Caco-2 (cell line): Measurements from ENCODE around the gene ENPP3. TPM values are rescaled to one million over a fixed set of nuclear protein-coding genes. Genes with fewer than 3 reads are reported as not detected.

Experiments used
- BruUV-seq: library from RNA; stranded (reverse); fragments of 400-500 nt; replicated peaks from 2 replicates; lab custom pipeline; 2021; lab: Mats Ljungman, UMichigan
- CTCF ChIA-PET: fragments of 300-600 bp; sonication (Branson Sonifier 250); formaldehyde crosslinking; loops from one replicate; lab custom pipeline; 2022; ENCODE audit warnings: antibody characterized with exemption; lab: Charles Lee
- POLR2A ChIA-PET: fragments of 300-600 bp; sonication (Branson Sonifier 250); formaldehyde crosslinking; loops from one replicate; lab custom pipeline; 2022; ENCODE audit warnings: antibody characterized with exemption; lab: Charles Lee
- DNase-seq, 2 experiments: peaks; one replicate each; pipeline versions ENCODE4 v3.0.0 to v3.0.0-alpha.2; 2020 to 2022
- H3K27me3 ChIP-seq: replicated peaks from 2 replicates; pipeline ENCODE4 v1.6.0; 2011; ENCODE audit warnings: low read length; ENCODE audit not compliant: control insufficient read depth, insufficient read depth
- H3K36me3 ChIP-seq: 2 replicates; pipeline ENCODE4 v1.5.1; 2011; ENCODE audit warnings: low read length; ENCODE audit not compliant: control insufficient read depth, insufficient read depth
- H3K4me1 ChIP-seq: fragments of 250-450 bp; sonication (Bioruptor Pico); 2 replicates; pipeline ENCODE4 v1.5.1; 2020; ENCODE audit warnings: mild to moderate bottlenecking
- H3K4me3 ChIP-seq: 2 replicates; pipeline ENCODE4 v1.5.1; 2011; ENCODE audit warnings: low read depth, mild to moderate bottlenecking, control low read depth, low read length
- H3K9me3 ChIP-seq: fragments of 250-450 bp; sonication (Bioruptor Pico); 2 replicates; pipeline ENCODE4 v1.5.1; 2020; ENCODE audit warnings: mild to moderate bottlenecking, moderate library complexity
- H3K27ac Mint-ChIP-seq: one replicate; pipeline ENCODE4 v1.8.0; 2022; ENCODE audit warnings: mixed read lengths; ENCODE audit not compliant: unreplicated experiment
- H3K27me3 Mint-ChIP-seq: one replicate; pipeline ENCODE4 v1.8.0; 2022; ENCODE audit warnings: mixed read lengths; ENCODE audit not compliant: insufficient read depth, unreplicated experiment
- H3K36me3 Mint-ChIP-seq: one replicate; pipeline ENCODE4 v1.8.0; 2022; ENCODE audit warnings: mild to moderate bottlenecking, mixed read lengths; ENCODE audit not compliant: insufficient read depth, unreplicated experiment
- H3K4me1 Mint-ChIP-seq: one replicate; pipeline ENCODE4 v1.8.0; 2022; ENCODE audit warnings: low read depth, mixed read lengths; ENCODE audit not compliant: unreplicated experiment
- H3K4me3 Mint-ChIP-seq: one replicate; pipeline ENCODE4 v1.8.0; 2022; ENCODE audit warnings: mild to moderate bottlenecking, moderate library complexity, mixed read lengths; ENCODE audit not compliant: unreplicated experiment
- H3K9me3 Mint-ChIP-seq: one replicate; pipeline ENCODE4 v1.8.0; 2022; ENCODE audit warnings: mixed read lengths; ENCODE audit not compliant: unreplicated experiment
- intact Hi-C: fragments of 100-400 bp; cut with micrococcal nuclease; formaldehyde crosslinking; loops from one replicate; pipeline ENCODE4 v1.10.0; 2022; ENCODE audit not compliant: unreplicated experiment
- total RNA-seq: library from RNA; stranded (reverse); gene quantifications from 2 replicates; pipeline ENCODE4 v1.2.3, GENCODE V29; 2022
- TF ChIP-seq, protein P1 (sequence below), 2 experiments: fragments of 200-600 bp in 1 of 2; IDR thresholded peaks; 1 replicate in 1 of 2; 2 replicates in 1 of 2; pipeline versions ENCODE4 v1.5.1 to v1.8.0; 2011 to 2022; ENCODE audit warnings: antibody characterized with exemption in 1 of 2, control low read depth in 1 of 2, inconsistent platforms in 1 of 2, low read depth in 1 of 2, low read length in 1 of 2, mild to moderate bottlenecking in 1 of 2, moderate library complexity in 1 of 2; ENCODE audit not compliant: insufficient read depth in 1 of 2, severe bottlenecking in 1 of 2, unreplicated experiment in 1 of 2

Gene ENPP3
- total RNA-seq, 1 experiment from 2014 or later = not detected

DNA sequence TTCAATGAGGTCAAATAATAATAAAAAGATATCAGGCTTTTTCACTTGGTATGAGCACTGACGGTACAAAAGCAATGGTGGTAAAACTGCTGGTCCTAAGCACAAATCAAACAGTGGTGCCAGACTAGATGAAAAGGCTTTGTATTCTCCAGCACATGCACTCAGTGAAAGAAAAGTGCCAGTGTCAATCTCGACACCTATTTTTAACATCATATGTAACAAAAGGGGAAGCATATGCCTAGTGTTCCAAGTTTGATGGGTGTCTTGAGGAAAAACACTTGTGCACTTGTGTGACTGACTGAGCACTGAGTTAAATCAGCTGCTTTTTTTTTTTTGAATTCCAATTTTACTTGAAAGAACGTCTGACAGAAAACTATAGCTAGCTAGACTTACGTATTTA, 36.4 kb upstream of the ENPP3 start:
- Histone ChIP-seq H3K9me3 (no peaks in the 10 kb centered on the region), H3K4me1 (no peaks in the 10 kb centered on the region), H3K27me3 (no peaks in the 10 kb centered on the region), H3K36me3 (no peaks in the 10 kb centered on the region; the same call in 1 of the 2 replicates), H3K4me3 (no peak overlapping the region)
- H3K27me3 Mint-ChIP-seq = no peaks in the 10 kb centered on the region
- no peak overlapping the region for H3K27ac Mint-ChIP-seq
- peaks cover 28% of the 10 kb centered on the region for H3K36me3 Mint-ChIP-seq
- no peak for DNase-seq
- CTCF ChIA-PET = no interaction called here
- no peaks in the 10 kb centered on the region for H3K4me1 Mint-ChIP-seq
- H3K9me3 Mint-ChIP-seq = no peaks in the 10 kb centered on the region
- TF ChIP-seq, protein P1, sequence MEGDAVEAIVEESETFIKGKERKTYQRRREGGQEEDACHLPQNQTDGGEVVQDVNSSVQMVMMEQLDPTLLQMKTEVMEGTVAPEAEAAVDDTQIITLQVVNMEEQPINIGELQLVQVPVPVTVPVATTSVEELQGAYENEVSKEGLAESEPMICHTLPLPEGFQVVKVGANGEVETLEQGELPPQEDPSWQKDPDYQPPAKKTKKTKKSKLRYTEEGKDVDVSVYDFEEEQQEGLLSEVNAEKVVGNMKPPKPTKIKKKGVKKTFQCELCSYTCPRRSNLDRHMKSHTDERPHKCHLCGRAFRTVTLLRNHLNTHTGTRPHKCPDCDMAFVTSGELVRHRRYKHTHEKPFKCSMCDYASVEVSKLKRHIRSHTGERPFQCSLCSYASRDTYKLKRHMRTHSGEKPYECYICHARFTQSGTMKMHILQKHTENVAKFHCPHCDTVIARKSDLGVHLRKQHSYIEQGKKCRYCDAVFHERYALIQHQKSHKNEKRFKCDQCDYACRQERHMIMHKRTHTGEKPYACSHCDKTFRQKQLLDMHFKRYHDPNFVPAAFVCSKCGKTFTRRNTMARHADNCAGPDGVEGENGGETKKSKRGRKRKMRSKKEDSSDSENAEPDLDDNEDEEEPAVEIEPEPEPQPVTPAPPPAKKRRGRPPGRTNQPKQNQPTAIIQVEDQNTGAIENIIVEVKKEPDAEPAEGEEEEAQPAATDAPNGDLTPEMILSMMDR (IDR thresholded peaks at IDR 0.05; ENCODE audit: insufficient read depth in 1 of 2, low read depth in 1 of 2, low read length in 1 of 2, severe bottlenecking in 1 of 2, unreplicated experiment in 1 of 2) = no peak
- POLR2A ChIA-PET = no interaction called here
- H3K4me3 Mint-ChIP-seq = no peak overlapping the region
- no TSS peak for BruUV-seq
- intact Hi-C loops = no loop called here

DNA sequence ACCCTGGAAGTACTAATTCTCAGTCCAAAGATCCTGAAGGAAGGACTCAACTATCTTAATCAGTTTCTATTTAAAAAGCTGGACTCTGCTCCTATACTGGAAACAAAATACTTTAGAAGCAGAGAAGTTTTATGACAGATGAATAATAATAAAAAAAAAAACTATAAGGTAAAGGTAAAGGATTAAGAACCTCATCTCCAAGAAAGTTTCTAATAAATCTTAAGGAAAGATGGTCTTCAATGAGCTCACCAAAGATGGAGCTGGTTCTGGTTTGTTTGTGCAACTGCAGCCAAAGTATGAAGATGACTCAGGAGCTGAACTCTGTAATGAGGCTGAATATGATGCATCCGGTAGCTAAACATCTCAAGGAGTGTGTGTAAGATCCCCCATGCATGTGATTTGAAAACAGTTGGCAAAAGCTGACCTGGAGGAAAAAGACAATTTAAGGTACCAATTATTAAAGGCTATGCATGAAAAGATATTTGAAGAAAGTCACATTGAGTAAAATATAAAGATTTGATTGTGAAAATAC, 34.3 kb upstream of the ENPP3 start:
- Mint-ChIP-seq H3K4me3 (no peak overlapping the region), H3K4me1 (no peaks in the 10 kb centered on the region), H3K9me3 (no peaks in the 10 kb centered on the region), H3K27ac (no peak overlapping the region), H3K27me3 (no peaks in the 10 kb centered on the region), H3K36me3 (peaks cover 36% of the 10 kb centered on the region)
- no TSS peak for BruUV-seq
- intact Hi-C loops = no loop called here
- POLR2A ChIA-PET = no interaction called here
- Histone ChIP-seq H3K27me3 (no peaks in the 10 kb centered on the region), H3K9me3 (no peaks in the 10 kb centered on the region), H3K4me3 (no peak overlapping the region), H3K36me3 (peaks cover 2% of the 10 kb centered on the region; the same call in 1 of the 2 replicates), H3K4me1 (no peaks in the 10 kb centered on the region)
- TF ChIP-seq, protein P1 (IDR thresholded peaks at IDR 0.05; ENCODE audit: insufficient read depth in 1 of 2, low read depth in 1 of 2, low read length in 1 of 2, severe bottlenecking in 1 of 2, unreplicated experiment in 1 of 2) = no peak
- CTCF ChIA-PET = no interaction called here
- DNase-seq = no peak

DNA sequence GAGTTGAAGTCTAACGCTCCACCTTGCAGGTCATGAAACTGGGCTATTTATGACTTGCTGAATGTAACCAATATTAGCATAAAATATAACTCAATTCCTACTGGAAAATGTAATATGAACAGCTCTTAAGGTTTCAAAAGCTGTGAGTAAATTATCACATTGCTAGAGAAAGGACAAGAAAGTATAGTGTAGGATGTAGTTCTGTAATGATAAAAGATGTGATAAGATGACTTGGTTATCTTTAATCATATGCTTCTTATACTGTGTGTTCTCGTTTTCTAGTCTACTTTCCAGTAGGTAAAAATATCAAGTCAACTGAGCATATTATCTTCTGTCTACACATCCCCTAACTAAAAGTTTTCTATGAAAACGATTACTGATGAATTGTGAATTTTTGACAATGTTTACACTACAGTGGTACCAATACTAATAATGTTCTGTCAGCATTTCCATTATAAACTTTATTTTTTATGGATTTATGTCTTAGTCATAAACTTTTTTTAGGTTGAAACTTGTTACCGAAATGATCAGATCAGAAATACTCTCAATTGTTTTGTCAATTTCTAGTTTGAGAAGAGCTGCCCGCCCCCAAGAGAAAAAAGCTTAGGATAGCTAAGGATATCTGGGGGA, 23.7 kb upstream of the ENPP3 start:
- TF ChIP-seq, protein P1 (IDR thresholded peaks at IDR 0.05; ENCODE audit: insufficient read depth in 1 of 2, low read depth in 1 of 2, low read length in 1 of 2, severe bottlenecking in 1 of 2, unreplicated experiment in 1 of 2) = no peak
- Mint-ChIP-seq H3K4me3 (no peak overlapping the region), H3K4me1 (no peaks in the 10 kb centered on the region), H3K36me3 (peaks cover 30% of the 10 kb centered on the region), H3K27ac (no peak overlapping the region), H3K27me3 (no peaks in the 10 kb centered on the region), H3K9me3 (no peaks in the 10 kb centered on the region)
- no peaks in the 10 kb centered on the region for H3K9me3 ChIP-seq
- no peaks in the 10 kb centered on the region for H3K27me3 ChIP-seq
- ChIA-PET POLR2A (no interaction called here), CTCF (interaction anchor here (1.3 kb wide), 1 partner anchor 14 kb away, joined by 5 read pairs; the partner anchor contains the start of gene MED23)
- H3K4me3 ChIP-seq = no peak overlapping the region
- no peaks in the 10 kb centered on the region for H3K4me1 ChIP-seq
- BruUV-seq = no TSS peak
- DNase-seq = no peak
- intact Hi-C loops = no loop called here
- H3K36me3 ChIP-seq = peaks cover 2% of the 10 kb centered on the region; the same call in 1 of the 2 replicates
